SK-N-MC (cell line): ENCODE data around the gene IL13RA1.

Experiments used
- EZH2 ChIP-seq: fragments of 200-600 bp; sonication (generic); IDR thresholded peaks from one replicate; pipeline ENCODE4 v1.6.1; 2017; ENCODE audit warnings: antibody characterized with exemption
- POLR2AphosphoS5 ChIP-seq: IDR thresholded peaks from 2 replicates; pipeline ENCODE4 v1.6.1; 2012; ENCODE audit warnings: mild to moderate bottlenecking, low read depth, low read length, borderline replicate concordance

GRCh38 chrX:118802857-118803256 lies 75.5 kb downstream of the IL13RA1 start:
- TF ChIP-seq POLR2AphosphoS5 (no peak), EZH2 (no peak)
